Activated CD4-positive, alpha-beta T cell treated with anti-CD3 and anti-CD28 coated beads for 24 hours (primary cell): ENCODE data around the gene SNRPA.
A peak's percentile ranks its signal among the peaks of the same experiment; 100 is the strongest.

Experiments used
- DNase-seq, 2 donors: peaks; one replicate each; pipeline ENCODE4 v3.0.0-alpha.2; 2020; ENCODE audit warnings: low read depth in 2 of 2

SNRPA gene

GRCh38 chr19:40750874-40751537, at the start of gene SNRPA:
SNRPA (plus strand) TSS chr19:40751203; CDS start chr19:40751409, 206 bp downstream.
- DNase-seq, result peak; percentile 91 to 95

- no peak for DNase-seq
These were observed 49.2 kb upstream of the SNRPA start for GRCh38 chr19:40701758-40702157.

GRCh38 chr19:40702337-40703012, 48.5 kb upstream of the SNRPA start:
- DNase-seq, result no peak

DNA sequence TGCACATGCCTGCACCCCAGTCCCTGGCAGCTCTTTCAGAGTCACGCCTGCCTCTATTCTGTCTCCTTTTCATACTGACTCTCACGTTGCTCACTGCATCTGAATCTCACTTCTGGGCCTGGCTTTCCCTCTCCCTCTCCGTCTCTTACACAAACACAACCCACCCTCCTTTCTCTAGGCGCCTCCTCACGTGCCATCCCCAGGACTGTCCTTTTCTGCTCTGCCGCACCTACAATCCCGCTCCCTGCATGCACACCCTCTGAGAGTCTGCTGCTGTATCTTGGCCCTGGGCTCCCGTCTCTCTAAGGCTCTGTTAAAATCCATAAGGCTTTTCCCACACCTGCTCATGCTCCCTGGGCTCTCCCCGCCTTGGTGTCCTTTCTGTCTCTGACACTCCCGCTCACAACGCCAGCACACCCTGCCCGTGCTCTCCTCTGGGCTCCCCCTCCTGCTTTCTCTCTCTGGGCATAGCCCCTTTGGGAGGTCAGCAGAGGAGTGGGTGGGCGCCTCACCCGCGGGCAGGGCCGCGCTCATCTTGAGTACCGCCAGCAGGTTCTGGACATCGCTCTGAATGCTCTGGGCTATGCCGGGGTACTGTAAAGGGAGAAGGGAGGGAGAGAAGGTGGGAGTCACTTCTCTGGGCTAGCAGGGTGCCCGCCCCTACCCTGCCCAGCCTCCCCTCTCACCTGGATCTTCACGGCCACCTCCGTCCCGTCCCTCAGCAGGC, 47.8 kb upstream of the SNRPA start:
- DNase-seq, result no peak

DNA sequence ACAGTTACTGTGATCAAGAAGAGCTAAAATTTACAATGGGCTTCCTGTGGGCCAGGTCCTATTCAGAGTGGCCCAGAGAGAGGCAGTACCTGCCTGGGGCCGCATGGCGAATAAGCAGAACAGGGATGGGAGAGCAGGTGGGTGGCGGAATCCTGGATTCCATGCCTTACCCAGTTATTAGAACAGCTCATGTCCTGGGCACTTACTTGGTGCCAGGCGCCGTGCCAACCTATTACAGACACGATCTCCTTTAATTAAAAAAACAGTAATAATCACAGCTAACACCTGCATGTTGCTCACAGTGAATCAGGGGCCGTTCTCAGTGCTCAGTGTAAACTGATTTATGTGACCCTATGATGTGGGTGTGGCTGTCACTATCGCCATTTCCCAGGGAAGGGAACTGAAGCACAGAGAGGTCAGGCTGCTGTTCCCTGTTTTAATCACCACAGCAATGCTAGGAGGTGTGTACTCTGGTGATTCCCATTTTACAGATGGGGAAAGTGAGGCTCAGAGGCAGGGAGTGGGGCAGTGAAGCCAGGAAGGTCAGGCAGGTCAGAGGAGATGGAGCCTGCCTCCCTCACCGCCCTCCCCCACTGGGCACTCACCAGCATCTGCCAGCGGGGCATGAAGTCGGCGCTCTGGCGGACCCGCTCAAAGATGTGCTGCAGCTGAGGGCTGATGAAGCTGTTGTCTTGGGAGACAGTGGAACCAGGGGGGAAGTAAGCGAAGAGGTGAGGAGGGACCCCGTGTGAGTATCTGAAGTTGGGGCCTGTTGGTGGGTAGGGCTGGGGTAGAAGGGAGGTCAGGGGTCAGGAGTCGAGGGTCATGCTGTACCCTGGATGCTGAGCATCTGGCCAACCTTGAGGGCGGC, 46.3 kb upstream of the SNRPA start:
- no peak for DNase-seq

GRCh38 chr19:40705362-40705651, 45.7 kb upstream of the SNRPA start:
- no peak for DNase-seq

DNA sequence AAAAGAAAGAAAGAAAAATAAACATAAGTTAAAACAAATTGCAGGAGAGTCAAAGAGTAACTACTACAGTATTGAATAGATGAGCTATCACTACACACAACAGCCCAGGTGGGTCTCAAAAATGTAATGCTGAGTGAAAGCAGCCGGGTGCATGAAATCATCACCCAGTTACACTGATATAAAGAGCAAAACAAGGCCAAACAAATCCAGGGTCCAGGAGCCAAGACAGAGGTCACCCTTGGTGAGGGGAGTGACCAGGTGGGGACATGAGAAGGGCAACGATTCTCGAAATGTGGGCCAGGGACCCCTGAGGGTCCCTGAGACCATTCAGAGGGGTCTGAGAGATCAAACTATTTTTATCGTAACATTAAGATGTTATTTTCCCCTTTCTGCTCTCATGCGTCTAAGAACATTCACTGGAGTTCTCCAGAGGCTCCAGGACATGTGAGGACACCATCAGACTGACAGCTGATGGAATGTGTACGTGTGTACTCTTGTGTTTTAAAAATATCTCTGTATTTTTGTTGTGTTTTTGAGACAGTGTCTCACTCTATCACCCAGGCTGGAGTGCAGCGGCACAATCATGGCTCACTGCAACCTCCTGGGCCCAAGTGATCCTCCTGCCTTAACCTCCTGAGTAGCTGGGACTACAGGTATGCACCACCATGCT, 44.9 kb upstream of the SNRPA start:
- no peak for DNase-seq

GRCh38 chr19:40707615-40708014, 43.4 kb upstream of the SNRPA start:
- DNase-seq, result no peak

DNA sequence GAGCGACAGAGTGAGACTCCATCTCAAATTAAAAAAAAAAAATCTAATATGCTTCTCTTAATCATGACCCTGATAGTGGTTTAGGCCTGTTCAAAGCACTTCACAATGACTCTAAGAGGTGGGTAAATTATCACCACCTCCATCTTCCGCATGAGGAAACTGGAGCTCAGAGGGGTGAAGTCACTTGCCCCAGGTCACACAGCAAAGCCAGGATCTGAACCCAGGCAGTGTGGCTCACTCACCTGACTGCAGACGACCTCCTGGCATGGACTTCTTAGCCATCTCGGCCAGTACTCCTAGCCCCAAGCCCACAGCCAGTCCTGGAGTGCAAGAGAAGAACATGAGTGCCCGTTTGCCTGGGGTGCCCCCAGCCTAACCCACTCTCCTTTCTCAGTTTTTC, 41.2 kb upstream of the SNRPA start:
- DNase-seq, result no peak

- no peak for DNase-seq
These were observed 37.1 kb upstream of the SNRPA start for GRCh38 chr19:40713939-40714338.

DNA sequence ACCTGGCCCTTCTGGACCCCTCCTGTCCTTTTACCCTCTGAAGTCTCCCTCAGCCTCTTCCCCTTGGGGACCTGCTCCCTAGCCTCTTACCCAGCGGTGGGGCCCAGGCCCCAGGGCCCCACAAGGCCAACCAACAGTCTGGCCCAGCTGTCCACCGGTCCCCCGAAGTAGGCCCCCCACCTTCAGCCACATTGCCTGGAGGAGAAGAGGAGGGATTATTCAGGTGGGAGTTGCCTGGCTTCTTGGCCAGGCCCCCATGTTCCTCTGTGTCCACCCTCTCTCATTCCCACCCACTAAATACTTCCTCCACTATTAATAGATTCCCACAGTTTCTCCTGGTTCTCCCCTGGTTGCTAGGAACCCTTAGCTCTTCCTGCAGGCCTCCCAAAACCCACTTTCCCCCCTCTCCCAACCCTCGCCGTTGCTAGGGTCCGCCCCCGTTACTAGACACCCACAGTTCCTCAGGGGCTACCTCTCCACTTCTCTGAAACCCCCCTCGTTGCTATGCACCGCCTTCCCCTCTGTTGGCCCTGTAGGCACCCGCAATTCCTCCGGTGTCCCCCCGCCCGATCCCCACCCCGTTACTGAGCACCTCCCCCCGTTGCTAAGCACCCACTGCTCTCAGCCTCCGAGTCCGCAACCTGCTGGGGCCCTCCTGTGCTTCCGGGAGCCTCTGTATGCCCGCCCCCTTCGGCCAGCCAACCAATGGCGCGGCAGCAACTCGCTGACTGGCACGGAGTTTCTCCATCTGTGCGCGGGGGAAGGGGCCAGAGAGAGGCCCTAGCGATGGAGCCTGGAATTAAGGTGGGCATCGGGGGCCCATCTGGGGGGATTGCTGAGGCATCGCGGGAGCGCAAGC, 36.3 kb upstream of the SNRPA start:
- DNase-seq, result peak; percentile 88 to 89

DNA sequence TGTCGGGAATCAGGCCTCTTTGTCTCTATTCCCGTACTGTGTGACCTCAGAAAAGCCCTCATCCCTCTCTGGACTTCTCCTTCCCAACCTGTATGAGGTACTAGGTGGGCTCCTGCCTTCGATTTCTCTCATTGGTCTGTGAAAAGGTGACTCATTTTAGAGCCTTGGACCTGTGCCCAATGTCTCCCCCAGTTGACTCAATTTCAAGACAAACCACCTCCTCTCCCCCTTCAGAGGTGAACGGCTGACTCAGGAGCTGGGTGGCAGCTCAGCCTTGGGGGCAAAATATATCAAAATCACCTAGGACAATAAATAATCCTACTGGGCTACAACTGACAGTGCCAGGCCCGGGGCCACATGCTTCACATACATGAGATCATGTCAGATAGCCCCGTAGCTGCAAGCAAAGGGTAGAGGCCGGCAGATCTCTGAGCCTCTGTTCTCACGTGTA, 34.9 kb upstream of the SNRPA start:
- peak; percentile 59 to 69 for DNase-seq

DNA sequence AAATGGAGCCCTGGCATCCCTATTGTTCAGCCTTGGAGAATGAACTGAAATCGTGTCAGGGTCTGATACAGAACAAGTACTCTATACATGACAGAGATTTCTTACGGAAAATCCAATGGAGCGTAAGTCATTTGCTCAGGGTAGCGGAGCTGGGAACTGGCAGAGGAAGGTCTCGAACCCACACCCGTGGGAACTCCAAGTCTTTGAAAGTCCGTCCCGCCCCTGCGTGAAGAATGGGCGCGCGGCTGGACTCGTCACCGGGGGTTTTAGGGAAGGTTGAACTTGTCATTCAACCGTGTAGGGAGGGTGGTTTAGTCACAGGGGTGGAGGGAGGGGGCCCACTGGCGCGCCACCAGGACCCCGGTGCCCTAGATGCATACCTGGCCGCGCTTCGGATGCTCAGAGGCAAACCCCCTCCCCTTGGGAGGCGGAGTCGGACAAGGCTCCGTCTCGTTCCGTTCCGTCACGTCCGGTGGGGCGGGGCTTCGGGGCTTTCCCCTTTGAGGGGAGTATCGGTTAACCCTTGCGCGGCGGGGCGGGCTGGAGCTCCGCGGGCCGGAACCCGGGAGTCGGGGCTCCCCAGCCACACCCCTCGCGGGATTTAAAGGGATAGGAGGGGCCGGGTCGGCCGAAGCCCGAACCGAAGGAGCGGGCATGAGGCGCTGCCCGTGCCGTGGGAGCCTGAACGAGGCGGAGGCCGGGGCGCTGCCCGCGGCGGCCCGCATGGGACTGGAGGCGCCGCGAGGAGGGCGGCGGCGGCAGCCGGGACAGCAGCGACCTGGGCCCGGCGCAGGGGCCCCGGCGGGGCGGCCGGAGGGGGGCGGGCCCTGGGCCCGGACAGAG, 34.3 kb upstream of the SNRPA start, which contains the start of the genes COQ8B and ITPKC:
TSS of gene COQ8B (minus strand) at position 405 of the 843 bp plus-strand sequence. CDS start 2,254 bp downstream, outside the sequence.
TSS of gene ITPKC (plus strand) at position 631 of the 843 bp plus-strand sequence. CDS start at position 655, 24 bp downstream.
- peak; percentile 100 for DNase-seq

DNA sequence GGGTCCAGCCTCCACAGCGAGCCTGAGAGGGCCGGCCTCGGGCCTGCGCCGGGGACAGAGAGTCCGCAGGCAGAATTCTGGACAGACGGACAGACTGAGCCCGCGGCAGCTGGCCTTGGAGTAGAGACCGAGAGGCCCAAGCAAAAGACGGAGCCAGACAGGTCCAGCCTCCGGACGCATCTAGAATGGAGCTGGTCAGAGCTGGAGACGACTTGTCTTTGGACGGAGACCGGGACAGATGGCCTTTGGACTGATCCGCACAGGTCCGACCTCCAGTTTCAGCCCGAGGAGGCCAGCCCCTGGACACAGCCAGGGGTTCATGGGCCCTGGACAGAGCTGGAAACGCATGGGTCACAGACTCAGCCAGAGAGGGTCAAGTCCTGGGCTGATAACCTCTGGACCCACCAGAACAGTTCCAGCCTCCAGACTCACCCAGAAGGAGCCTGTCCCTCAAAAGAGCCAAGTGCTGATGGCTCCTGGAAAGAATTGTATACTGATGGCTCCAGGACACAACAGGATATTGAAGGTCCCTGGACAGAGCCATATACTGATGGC, 33.6 kb upstream of the SNRPA start:
- DNase-seq, result no peak

GRCh38 chr19:40717880-40718773, 32.9 kb upstream of the SNRPA start:
- DNase-seq, result no peak

DNA sequence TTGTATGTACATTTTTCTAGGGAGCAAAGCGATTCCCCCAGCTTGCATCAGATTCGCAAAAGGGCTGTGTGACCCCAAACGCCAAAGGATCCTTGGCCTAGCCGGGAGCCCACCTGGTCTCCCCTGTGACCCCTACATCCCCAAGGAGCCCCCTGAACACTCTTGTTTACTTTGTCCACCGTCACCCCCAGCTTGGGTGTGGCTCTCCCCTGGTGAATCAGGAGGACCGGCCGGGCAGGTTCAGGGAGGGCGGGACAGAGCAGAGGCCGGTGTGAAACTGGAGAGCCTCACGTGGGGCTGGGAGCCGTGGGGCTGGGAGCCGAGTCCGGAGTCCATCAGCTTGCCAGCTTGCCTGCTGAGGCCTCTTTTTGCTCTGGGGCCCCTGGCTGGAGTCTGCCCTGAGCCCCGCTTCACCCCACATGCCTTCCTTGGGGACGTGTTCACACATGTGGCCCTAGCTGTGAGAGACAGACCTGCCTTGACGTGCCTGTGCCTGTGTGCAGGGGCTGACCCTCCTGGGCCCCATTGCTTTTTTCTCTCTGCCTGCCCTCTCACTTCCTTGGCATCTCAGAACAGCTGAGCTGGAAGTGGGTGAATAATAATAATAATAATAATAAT, 32.1 kb upstream of the SNRPA start:
- DNase-seq, result no peak

DNA sequence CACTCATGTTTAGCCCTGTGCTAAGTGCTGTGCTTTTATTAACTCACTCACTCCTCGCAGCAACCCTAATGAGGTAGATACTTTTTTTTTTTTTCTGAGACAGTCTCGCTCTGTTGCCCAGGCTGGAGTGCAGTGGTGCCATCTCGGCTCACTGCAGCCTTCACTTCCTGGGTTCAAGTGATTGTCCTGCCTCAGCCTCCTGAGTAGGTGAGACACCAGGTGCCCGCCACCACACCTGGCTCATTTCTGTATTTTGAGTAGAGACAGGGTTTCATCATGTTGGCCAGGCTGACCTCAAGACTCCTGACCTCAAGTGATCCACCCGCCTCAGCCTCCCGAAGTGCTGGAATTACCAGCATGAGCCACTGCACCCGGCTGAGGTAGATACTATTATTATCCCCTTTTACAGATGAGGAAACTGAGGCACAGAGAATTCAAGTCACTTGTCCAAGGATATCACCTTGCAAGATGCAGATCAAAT, 31.5 kb upstream of the SNRPA start:
- DNase-seq, result no peak
